ENCODE data around the gene SLC39A11.

GRCh38 chr17:73000832-73001231 lies 91.7 kb downstream of the SLC39A11 start:
- TF ChIP-seq CTCF (IDR thresholded peaks at IDR 0.05): no peak
- no peak for TF ChIP-seq POLR2AphosphoS5 (IDR thresholded peaks at IDR 0.05)
- no peak for TF ChIP-seq POLR2A (IDR thresholded peaks at IDR 0.05)
- no peak for TF ChIP-seq EP300 (IDR thresholded peaks at IDR 0.05)
